Hematopoietic multipotent progenitor cell treated with erythropoietin and hydrocortisone succinate and interleukin-3 and kit ligand, for 15 days (in vitro differentiated cells): Measurements from ENCODE around the gene PPM1J.

Experiments used
- DNase-seq: peaks from one replicate; pipeline ENCODE4 v3.0.0-alpha.2; 2015; ENCODE audit warnings: low spot score

Gene PPM1J

DNA sequence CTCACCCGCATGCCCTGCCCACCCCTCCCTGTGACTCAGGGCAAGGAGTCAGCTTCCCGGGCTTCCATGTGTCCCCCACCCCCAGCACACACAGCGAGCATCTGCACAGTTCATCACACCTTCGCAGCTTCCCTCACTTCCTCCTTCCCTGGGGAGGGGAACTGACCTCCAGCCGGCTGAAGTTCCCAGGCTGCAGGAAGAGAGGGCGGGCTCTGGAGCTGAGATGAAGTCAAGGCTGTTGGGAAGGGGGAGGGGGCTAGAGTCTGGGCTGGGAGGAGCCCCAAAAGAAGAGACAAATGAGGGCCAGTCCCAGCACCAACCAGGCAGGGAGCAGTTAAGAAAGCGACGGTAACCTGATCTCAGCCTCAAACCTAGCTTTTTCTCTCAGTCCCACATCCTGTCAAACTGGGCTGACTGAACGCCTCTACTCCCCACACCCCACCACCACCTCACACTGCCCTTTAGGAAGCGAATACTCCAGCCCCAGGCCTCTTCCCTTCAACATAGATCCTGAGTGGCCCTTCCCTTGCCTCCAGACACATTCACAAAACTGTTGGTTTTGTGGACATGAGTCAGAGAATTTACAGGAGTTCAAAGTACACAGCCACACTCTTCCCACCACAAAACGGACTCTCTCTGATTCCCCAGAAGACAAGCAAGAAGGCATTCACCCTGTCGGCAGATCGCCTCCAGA is 10.1 kb downstream of the PPM1J start:
- DNase-seq: no peak

DNA sequence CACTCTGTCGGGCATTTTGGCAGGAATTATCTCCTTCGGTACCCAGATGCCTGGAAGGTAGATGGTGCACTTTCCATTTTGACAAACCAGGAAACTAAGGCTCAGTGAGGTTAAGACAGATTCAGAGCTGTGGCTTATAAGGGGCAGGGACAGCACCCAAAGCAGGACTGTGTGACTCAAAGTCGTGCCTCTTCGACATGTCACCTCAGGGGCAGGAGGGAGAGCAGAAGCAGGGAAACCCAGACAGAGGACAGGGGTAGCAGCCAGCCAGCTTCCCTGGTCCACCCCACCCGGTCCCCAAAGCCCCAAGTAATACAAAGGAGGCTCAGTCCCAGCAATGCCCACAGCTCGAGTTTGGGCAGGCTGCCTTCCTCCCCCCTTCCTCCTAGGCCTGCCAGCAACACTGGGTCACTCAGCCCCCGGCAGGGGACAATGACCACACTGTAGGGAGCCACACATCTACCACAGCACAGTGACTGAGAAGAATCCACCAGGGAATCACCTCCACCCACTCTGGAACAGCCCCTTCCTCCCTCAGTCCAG is 10.7 kb downstream of the PPM1J start:
- no peak for DNase-seq

DNA sequence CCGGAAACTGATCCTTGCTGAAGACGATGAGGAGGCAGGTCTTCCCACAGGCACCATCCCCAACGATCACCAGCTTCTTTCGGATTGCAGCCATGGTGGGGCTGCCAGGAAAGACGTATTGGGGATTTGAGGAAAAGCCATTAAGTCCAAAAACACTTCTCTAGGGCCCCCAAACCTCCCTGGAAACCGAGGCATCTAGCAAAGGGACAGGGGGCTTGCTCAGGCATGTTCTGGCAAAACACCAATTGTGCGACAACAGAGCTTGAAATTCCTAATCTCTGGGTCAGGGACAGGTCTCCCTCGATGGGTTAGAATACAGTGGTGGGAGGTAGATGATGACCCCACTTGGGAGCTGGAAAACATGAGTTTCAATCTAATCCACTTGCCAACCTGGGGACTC is 11.4 kb downstream of the PPM1J start:
- no peak for DNase-seq

DNA sequence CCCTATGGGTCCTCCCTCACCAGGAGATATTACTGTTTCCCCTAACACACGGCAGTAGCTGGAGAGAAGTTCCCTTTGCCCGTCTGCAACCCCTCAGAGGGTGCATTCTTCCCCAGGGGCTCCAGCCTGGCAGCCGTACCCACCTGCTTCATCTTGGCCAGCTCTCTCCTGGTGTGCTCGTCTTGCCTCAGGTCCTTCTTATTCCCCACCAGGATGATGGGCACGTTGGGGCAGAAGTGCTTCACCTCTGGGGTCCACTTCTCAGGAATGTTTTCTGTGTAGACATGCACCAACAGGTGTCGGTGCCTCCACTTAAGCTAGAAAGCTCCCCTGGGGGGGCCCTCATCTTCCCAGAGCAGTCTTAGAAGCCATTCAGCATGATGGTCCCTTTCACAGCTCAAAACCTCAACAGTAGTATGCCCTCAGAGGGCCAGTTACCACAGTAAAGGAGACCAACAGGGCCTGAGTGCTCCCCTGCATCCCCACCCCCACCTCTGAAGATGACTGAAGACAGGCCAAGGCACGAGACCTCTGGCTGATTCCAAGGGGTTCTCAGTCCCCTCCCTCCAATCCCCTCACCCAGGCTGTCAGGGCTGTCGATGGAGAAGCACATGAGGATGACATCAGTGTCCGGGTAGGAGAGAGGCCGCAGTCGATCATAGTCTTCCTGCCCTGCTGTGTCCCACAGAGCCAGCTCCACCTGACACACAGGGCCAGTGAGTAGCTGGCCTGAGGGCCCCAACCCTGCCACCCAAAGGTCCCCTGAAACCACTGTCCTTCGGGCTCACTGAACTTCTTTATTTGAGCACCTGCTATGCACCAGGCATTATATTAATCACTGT is 12.5 kb downstream of the PPM1J start:
- DNase-seq: no peak

DNA sequence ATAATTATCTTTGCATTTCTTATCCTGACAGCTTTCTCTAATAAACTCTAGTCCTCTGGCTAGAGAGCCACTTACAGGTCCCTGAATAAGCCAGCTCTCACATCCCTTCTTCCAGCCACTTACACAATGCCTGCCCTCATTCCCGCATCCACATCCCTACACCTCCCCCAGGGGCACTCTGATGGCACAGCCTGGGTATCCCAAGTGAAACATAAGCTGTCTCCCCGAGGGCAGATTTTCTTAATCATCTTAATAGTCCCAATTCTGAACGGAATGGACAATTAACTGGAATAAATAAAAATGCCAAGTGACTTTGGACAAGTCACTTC is 13.1 kb downstream of the PPM1J start:
- no peak for DNase-seq

DNA sequence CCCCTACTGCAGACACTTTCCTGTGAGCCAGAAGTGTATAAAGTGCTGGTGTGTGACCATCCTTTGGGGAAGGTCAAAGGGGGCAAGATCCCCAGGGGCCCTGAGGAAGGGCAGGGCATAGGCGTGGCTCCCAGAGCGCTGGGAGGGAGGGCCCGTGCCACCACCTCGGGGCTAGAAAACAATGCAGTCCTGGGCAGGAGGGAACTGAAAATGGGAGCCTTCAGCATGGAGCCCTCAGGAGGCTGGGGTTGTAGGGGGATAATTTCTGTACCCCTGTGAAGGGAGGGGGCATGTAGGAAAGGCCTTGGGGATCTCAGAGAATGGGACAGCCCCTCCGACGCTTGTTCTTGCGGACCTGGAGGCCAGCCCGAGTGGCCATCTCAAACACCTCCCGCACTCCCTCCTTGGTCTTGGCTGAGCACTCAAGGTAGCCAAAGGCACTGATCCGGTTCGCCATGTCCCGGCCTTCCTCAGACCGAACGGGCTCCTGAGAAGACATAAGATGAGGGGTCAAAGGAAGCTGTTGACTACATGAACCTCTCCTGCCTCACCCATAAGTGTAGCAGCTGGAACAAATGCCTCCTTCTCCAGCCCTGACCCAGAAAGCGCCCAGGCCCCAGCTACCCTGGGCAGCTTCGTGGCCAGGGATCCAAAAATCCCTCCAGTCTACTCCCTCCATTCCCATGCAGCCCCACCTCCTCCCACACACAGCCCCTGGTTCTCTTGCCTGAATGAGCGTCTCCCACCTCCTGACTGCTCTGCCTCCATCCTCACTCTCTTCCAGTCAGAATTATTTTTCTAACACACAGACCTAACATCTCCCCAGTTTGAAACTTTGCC is 13.7 kb downstream of the PPM1J start:
- DNase-seq: no peak

DNA sequence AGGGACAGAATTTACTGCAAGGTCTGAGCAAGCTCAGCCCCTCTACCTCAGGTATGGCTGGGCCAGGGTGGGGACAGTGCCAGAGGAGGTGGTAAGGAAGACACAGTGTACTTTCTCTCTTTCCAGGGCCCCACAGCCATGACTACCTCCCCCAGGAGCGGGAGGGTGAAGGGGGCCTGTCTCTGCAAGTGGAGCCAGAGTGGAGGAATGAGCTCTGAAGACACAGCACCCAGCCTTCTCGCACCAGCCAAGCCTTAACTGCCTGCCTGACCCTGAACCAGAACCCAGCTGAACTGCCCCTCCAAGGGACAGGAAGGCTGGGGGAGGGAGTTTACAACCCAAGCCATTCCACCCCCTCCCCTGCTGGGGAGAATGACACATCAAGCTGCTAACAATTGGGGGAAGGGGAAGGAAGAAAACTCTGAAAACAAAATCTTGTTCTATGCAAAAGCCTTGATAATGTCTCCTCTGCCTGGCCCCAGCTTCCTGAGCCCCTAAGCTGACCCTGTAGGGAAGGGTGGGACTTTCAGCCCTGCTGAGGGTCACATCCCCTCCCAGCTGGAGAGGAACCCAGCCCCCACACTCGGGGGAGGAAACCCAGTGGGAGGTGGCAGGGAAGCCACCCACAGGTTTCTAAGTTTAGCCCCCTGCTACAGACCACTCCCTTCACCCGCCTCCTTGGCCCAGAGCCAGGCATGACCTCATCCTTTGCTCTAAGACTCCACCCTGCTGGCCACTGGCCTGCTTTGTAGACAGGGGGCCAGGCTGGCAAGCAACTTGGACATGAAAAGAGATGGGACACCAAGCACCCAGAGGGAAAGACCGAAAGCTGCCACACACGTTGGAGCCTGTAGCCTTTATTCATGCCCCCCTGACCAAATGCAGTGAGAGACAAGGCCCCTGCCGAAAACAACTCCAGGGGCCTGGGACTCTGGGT is 14.6 kb downstream of the PPM1J start:
- peak; percentile 88 for DNase-seq

DNA sequence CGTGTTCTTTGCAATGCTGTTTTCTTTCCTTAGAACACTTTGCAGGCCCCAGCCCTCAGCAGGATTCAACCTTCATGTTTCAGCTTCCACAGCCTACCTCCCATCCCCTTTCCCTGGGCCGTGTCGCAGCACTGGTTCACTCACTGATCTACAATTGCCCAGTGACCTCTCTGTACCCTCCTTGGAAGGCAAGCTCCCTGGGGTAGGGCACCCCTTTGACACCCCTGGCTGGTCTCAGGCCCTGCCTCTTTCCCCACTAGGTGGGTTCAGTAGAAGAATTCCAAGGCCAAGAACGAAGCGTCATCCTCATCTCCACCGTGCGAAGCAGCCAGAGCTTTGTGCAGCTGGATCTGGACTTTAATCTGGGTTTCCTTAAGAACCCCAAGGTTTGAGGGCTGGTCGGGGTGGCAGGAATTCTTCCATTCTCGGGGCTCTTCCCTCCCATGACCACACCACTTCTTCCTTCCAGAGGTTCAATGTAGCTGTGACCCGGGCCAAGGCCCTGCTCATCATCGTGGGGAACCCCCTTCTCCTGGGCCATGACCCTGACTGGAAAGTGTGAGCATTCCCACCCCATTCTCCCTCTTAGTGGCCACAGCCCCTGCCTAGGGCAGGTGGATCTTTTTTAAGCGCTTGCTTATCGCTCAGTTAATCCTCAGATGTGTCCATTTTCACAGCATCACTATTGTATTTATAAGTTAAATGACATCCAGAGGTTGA is 15.5 kb downstream of the PPM1J start:
- no peak for DNase-seq

DNA sequence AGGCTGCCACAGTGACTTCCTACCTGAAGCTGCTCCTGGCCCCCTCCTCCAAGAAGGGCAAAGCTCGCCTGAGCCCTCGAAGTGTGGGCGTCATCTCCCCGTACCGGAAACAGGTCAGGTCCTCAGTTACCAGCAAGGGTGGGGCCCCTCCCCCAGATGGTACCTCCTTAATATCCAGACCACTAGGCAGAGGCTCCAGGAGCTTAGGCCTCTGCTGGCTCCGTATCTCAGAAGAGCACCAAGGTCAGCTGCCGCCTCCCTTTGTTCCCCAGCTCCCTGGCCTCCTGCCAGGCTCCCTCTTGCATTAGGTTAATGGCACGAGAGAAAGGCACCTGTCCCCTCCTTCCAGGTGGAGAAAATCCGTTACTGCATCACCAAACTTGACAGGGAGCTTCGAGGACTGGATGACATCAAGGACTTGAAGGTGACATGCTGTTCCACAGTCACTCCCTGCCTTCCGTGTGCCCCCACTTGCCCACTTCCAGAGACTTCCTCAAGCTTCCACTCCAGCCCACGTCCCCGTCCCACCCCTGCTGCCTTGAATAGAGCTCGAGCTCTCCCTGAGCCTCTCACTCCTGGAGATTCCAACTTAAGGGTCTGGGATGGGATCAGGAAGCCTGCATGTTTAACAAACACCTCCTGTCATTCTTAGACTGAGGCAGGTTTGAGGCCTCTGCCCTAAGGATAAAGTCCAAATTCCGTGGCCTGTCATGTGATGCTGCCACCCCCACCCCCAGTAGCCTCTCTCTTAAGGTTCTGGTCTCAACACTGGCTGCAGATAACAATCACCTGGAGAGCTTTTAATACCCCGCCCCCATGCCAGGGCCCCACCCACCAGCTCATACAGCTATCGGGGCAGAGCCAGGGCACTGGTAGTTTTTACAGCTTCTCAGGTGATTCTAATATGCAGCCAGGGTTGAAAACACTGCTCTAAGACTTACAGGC is 16.5 kb downstream of the PPM1J start:
- DNase-seq: peak; percentile 72

DNA sequence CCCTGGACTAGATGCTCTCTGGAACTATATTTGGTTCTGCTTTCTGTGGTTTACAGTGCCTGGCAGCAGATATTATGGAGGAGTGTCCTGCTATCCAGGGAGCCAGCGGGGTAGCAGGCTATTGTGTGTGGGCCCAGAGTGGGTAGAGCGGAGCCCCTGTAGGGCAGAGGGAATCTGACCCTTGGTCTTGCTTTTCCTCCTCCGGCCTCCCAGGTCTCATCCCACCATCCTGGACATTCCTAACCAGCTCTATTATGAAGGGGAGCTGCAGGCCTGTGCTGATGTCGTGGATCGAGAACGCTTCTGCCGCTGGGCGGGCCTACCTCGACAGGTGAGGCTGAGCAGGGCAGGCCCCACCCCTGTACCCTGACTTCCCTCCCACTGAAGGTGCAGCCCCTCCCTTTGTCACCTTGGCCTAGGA is 17.3 kb downstream of the PPM1J start:
- DNase-seq: no peak

DNA sequence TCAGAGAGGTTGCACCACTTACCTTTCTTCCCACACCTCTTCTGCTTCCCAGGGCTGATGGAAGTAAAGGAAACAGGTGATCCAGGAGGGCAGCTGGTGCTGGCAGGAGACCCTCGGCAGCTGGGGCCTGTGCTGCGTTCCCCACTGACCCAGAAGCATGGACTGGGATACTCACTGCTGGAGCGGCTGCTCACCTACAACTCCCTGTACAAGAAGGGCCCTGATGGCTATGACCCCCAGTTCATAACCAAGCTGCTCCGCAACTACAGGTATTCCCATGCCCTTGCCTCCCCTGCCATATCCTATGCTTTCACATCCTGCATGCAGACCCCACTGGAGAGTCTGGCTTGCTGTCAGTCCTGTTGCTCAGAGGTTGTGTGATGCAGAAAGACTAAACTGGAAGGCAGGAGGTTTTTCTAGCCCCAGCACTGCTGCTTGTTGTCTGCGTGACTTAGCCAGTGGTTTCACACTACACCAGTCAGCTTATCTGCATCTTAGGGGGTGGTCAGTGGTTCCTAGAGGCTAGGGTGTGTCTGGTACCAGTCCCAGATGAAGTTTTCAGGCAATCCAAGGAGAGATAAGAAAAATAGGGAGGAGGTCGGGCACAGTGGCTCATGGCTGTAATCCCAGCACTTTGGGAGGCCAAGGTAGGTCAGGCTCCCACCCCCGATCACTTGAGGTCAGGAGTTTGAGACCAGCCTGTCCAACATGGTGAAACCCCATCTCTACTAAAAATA is 18.4 kb downstream of the PPM1J start:
- no peak for DNase-seq

DNA sequence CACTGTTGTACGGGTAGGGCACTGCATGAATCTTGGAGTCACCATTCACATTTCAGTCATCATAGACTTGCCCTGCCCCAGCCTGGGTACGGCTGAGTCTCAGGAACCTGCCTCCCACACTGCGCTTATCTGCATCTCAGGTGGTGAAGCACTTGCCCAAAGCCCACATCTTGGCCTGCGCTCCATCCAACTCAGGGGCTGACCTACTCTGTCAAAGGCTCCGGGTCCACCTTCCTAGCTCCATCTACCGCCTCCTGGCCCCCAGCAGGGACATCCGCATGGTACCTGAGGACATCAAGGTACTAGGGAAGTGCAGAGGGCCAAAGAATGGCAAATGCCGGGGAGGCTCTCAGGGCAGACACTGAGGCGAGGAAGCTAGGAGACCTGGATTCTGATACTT is 19.9 kb downstream of the PPM1J start:
- DNase-seq: no peak

DNA sequence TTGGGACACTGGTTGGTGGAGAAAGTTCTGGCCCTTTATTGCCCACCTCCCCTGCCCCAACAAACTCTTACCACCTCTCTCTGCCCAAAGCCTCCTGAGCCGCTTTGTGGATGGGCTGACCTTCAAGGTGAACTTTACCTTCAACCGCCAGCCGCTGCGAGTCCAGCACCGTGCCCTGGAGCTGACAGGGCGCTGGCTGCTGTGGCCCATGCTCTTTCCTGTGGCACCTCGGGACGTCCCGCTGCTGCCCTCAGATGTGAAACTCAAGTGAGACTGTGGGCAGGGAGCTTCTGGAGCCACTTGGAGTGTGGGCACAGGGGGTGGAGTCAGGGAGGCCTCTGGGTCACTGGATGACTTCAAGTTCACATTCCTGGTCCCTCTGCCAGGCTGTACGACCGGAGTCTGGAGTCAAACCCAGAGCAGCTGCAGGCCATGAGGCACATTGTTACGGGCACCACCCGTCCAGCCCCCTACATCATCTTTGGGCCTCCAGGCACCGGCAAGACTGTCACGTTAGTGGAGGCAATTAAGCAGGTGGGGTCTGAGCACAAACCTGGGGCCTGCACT is 20.7 kb downstream of the PPM1J start:
- no peak for DNase-seq

DNA sequence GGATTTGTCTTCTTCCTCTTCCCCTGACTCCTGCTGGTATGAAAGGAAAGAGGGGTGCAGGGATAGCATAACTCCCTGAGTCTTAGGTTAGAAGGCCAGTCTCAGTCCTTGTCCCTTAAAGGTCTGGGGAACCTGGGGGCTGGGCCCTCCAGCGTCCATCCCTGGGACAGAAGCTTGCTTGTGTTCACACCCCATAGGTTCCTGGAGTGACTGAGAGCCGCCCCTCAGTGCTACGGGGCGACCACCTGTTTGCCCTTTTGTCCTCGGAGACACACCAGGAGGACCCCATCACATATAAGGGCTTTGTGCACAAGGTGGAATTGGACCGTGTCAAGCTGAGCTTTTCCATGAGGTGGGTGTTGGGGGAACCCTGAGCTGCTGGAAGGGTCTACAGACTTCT is 21.3 kb downstream of the PPM1J start:
- DNase-seq: no peak

DNA sequence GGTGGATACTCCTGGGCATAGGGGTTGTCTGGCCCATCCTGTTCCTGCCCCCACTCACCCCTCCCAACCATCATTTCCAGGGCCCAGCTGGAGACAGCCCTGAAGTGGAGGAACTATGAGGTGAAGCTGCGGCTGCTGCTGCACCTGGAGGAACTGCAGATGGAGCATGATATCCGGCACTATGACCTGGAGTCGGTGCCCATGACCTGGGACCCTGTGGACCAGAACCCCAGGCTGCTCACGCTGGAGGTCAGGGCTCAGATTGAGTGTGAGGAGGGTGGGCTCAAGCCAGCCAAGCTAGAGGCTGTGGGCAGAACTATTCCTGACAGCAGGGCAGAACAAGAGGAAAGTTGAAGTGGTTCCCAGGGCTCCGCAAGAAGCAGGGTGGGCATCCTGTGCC is 22.5 kb downstream of the PPM1J start:
- DNase-seq: no peak

DNA sequence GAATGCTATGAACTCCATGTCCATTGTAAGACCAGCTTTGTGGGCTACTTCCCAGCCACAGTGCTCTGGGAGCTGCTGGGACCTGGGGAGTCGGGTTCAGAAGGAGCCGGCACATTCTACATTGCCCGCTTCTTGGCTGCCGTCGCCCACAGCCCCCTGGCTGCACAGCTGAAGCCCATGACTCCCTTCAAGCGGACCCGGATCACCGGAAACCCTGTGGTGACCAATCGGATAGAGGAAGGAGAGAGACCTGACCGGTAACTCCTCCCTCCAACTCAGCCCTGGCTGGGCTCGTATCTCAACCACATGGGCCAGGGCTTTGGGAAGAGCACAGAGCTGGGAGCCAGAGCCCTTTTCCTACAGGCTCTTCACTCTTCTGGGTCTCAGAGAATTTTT is 25.3 kb downstream of the PPM1J start:
- DNase-seq: no peak

DNA sequence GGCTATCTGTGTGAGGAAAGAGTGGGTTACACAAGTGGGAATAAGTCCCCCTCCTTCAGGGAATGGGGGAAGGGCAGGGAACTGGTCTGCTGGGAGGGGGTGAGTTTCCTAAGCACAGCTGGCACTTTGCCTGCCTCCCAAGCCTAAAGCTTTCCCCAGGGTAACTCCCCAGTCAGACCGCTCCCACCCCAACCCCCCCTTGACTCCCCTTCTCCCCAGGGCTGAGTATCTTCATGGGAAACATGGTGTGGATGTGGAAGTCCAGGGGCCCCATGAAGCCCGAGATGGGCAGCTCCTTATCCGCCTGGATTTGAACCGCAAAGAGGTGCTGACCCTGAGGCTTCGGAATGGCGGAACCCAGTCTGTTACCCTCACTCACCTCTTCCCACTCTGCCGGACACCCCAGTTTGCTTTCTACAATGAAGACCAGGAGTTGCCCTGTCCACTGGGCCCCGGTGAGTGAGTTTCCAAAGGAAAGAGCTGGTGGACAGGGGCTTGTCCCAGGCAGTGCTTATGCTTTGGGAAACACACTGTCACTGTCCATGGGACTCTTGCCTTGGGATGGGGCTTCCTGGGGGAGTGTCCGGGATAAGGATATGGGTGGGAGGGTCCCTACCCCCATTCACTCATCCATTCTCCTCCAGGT is 25.8 kb downstream of the PPM1J start:
- no peak for DNase-seq

DNA sequence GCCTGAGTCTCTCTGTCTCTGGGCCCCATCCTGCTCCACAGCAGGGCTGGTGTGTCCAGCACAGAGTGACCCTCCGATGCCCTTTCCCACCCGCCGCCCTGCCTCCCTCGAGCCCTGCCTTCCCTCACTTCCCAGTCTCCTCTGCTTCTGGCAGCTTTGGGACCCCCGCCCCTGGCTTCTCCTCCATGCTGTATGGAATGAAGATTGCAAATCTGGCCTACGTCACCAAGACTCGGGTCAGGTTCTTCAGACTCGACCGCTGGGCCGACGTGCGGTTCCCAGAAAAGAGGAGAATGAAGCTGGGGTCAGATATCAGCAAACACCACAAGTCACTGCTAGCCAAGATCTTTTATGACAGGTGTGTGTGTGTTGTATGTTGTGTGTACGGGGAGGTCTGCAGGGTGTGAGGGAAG is 26.3 kb downstream of the PPM1J start:
- no peak for DNase-seq
